ENCODE results near the gene INAFM1. TPM values are rescaled to one million over a fixed set of nuclear protein-coding genes. Genes with fewer than 3 reads are reported as not detected.

The INAFM1 gene
- total RNA-seq, 1 donor from 2014 or later: 4.1 TPM

DNA sequence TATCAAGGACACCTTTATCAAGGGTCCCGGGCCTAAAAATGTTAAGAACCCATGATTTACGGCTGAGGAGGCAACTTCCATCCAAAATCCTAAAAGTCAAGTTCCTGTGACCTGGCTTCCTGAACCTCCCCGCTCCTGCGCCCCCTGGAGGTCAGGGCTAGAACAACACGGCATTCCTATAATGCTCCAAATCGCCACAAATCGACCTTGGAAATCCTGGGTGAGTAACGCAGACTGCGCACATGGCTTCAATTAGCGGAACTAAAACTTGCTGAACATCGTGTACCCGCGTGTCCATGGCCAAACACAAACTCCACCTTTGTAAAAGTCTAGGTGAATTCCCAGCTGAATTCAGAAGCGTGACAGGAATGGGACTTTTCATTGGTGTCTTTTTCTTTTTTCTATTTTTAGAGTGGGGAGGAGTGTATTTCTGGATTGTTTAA, 30.6 kb downstream of the INAFM1 start:
- DNase-seq (ENCODE audit: low spot score in 2 of 2) (peak in 1 of 2 donors; percentile 68), FAIRE-seq (no peak)

DNA sequence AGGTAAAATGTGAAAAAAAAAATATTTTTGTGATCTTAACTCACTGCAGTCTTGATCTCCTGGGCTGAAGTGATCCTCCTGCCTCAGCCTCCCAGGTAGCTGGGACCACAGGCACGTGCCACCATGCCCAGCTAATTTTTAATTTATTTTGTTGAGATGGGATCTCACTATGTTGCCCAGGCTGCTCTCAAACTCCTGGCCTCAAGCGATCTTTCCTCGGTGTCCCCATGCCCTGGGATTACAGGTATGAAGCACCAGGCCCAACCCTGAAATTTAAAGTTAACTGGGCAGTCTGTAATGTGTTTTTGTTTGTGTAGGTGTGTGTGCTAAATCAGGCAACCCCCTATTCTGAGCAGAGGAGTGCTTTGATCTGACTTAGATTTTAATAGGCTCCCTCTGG, 31.6 kb downstream of the INAFM1 start:
- no peak for FAIRE-seq

DNA sequence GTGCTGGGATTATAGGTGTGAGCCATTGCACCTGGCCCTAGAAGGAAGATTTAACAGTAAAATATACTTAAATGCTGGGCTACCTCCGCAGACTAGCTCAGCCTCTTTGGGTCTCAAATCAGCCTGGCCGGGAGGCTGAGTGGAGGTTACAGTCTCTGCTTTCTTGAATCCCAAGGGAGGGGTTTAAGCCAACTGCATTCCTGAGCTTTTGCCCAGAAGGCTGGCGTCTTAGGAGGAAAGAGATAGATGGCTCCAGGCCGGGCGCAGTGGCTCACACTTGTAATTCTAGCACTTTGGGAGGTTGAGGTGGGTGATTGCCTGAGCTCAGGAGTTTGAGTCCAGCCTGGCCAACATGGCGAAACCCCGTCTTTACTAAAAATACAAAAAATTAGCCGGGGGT, 34.4 kb downstream of the INAFM1 start:
- FAIRE-seq (no peak), DNase-seq (ENCODE audit: low spot score in 2 of 2) (no peak)

More for the DNA sequence above, 31.6 kb downstream of the INAFM1 start:
- DNase-seq (ENCODE audit: low spot score in 2 of 2): no peak

DNA sequence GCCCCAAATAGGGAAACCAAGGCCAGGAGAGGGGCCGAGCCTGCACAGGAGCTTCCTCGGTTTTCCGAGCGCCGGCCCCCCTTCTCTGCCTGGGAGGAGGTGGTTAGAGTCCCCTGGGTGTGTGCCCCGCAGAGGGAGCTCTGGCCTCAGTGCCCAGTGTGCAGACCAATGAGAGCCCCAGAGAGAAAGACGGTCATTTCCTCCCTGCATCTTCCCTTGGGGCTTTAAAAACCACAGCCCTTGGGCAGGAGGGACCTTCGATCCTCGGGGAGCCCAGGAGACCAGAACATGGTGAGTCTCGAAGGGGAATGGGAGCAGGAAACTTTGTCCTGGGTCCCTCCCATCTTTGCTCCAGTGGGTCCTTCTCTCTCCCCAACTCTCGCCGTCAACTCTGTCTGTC, 34.9 kb downstream of the INAFM1 start, which contains the start of gene C5AR1:
C5AR1 (plus strand) TSS at position 254 of the 400 bp plus-strand sequence; CDS start at position 289, 35 bp downstream.
- DNase-seq (ENCODE audit: low spot score in 2 of 2): no peak
- no peak for FAIRE-seq

GRCh38 chr19:47310323-47310722, 35.6 kb downstream of the INAFM1 start:
- FAIRE-seq: no peak
- DNase-seq (ENCODE audit: low spot score in 2 of 2): no peak

DNA sequence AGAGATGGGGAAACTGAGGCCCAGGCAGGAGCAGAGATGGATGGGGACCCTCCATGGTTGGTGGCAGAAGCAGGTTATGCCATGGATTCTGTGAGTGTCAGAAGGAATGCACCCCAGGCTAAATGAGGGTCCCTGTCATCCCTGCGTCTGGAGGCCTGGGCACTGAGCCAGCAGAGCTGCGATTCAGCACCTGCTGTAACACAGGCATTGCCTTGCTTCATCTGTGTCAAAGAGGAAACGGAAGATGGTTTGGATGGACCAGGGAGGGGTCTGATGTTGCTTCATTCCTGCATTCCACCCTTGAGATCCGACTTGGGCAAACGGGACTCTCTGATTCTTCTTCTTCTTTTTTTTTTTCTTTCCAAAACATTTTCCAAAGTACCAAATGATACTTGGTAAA, 36.1 kb downstream of the INAFM1 start:
- DNase-seq (ENCODE audit: low spot score in 2 of 2): no peak
- no peak for FAIRE-seq

DNA sequence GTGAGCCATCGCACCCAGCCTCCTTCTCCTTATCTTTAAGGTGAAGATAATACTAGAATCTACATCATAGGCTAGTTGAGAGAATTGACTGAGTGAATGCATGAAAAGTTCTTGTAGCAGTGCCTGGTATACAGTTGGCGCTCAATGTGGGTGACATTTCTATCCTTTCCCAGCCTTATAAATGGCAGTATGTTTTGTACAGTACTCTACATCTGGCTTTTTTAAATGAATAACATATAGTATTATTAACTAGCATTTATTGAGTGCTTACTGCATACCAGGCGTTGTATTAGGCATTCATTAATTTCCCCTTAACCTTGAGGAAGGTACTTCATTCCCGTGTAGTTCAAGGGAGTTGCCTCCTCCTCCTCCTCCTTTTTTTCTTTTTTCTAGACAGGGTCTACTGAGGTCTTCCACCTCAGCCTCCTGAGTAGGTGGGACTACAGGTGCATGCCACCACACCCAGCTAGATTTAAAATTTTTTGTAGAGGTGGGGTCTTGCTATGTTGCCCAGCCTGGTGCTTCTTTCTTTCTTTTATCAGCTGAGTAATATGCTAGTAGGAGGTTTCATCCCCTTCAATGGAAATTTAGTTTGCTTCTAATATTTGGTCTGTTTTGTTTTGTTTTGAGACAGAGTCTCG, 37.8 kb downstream of the INAFM1 start:
- DNase-seq (ENCODE audit: low spot score in 2 of 2): no peak
- no peak for FAIRE-seq

GRCh38 chr19:47313754-47314295, 39.1 kb downstream of the INAFM1 start:
- no peak for FAIRE-seq
- DNase-seq (ENCODE audit: low spot score in 2 of 2): no peak

DNA sequence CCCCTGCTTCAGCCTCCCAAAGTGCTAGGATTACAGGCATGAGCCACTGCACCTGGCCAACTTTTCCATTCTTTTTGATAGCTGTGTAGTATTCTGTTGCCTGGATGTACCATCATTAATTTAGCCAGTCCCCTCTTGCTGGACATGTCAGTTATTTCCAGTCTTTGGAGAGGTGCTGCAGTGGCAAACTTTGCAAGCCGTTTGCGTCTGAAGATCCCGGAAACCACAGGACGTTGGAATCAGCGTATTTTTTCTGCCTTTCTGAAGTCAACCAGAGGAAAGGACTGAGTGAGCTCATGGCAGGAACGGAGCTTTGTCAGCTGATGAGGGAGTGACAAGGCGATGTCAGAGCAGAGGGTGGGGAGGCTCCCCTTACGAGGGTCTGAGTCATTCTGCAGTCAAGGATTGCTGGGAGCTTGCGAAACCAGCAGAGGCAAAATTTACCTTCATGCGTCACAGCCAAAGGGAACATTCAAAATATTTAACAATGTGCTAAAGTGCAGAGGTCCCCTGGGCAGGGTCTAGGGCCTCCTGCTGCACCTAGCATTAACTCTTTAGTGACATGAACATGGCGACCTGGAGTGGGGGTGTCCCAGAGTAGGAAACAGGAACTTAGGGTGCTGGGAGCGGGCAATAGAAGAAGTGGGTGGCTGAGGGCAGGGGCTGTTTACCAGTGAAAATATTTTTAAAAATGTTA, 40.6 kb downstream of the INAFM1 start:
- FAIRE-seq (no peak), DNase-seq (ENCODE audit: low spot score in 2 of 2) (no peak)

DNA sequence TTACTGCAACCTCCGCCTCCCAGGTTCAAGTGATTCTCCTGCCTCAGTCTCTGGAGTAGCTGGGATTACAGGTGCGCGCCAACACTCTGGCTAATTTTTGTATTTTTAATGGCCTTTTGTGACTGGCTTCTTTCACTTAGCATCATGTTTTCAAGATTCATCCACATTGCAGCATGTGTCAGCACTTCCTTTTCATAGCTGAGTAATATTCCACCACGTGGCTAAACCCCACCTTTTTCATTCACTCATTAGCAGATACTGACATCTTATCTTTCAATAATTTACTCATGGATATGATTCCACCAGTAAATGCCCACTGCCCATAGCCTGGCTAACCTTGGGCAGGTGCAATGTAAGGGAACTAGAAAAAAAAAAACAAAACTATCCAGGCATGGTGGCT, 41.8 kb downstream of the INAFM1 start:
- DNase-seq (ENCODE audit: low spot score in 2 of 2): no peak
- no peak for FAIRE-seq

DNA sequence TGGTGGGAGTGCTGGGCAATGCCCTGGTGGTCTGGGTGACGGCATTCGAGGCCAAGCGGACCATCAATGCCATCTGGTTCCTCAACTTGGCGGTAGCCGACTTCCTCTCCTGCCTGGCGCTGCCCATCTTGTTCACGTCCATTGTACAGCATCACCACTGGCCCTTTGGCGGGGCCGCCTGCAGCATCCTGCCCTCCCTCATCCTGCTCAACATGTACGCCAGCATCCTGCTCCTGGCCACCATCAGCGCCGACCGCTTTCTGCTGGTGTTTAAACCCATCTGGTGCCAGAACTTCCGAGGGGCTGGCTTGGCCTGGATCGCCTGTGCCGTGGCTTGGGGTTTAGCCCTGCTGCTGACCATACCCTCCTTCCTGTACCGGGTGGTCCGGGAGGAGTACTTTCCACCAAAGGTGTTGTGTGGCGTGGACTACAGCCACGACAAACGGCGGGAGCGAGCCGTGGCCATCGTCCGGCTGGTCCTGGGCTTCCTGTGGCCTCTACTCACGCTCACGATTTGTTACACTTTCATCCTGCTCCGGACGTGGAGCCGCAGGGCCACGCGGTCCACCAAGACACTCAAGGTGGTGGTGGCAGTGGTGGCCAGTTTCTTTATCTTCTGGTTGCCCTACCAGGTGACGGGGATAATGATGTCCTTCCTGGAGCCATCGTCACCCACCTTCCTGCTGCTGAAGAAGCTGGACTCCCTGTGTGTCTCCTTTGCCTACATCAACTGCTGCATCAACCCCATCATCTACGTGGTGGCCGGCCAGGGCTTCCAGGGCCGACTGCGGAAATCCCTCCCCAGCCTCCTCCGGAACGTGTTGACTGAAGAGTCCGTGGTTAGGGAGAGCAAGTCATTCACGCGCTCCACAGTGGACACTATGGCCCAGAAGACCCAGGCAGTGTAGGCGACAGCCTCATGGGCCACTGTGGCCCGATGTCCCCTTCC, 45.5 kb downstream of the INAFM1 start:
- FAIRE-seq: no peak
- DNase-seq (ENCODE audit: low spot score in 2 of 2): no peak

GRCh38 chr19:47321630-47322029, 46.9 kb downstream of the INAFM1 start:
- FAIRE-seq: no peak
- DNase-seq (ENCODE audit: low spot score in 2 of 2): no peak

DNA sequence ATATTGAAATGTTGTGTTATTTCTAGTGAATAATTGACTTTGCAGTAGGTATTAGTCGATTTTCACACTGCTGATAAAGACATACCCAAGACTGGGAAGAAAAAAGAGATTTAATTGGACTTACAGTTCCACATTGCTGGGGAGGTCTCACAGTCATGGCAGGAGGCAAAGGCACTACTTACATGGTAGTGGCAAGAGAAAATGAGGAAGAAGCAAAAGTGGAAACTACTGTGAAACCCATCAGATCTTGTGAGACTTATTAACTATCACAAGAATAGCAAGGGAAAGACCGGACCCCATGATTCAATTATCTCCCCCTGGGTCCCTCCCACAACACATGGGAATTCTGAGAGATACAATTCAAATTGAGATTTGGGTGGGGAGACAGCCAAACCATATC, 47.4 kb downstream of the INAFM1 start:
- FAIRE-seq (no peak), DNase-seq (ENCODE audit: low spot score in 2 of 2) (no peak)

DNA sequence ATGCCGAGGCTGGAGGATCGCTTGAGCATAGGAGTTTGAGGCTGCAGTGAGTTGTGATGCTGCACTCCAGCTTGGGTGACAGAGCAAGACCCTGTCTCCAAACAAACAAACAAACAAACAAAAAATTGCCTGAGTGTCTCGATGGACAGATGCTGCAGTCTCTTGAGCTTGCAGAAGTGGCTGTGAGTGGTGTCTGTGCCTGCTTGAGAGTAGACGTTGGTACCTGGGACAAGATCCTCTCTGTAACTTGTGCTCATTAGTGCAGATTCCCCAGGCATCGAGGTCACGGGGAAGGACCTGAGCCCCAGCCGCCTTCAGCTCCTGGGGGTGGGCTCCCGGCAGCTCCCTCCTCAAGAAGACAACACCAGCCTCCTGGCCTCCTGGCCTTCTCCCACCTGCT, 48.7 kb downstream of the INAFM1 start:
- FAIRE-seq (no peak), DNase-seq (ENCODE audit: low spot score in 2 of 2) (no peak)

- FAIRE-seq: no peak
- no peak for DNase-seq (ENCODE audit: low spot score in 2 of 2)
Measured at GRCh38 chr19:47323872-47324271, 49.2 kb downstream of the INAFM1 start.

DNA sequence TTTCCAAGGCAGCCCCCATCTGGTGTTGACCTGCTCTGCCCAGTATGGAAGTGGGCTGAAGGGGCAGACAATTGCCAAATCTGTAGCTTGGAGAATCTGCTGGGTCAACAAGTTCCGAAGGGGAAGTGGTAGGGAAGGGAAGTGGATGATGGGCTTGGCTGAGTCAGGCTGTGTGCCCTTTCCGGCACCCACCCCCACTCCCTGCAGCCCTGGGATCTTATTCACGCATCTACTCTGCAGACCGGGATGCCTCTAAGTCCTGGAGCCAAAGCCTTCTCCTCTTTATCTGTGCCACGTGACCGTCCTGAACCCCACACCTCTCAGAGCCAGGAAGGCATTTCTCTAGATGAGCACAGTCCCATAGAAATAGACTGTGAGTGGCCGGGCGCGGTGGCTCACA, 49.8 kb downstream of the INAFM1 start:
- no peak for DNase-seq (ENCODE audit: low spot score in 2 of 2)
- FAIRE-seq: no peak

Small RNA genes lying within 50 kb of the gene (small RNA-seq; reads per million reads assigned to genes)
- not detected for gene MIR3190

Other genes starting within 250 kb of the INAFM1 start
- 26.1 TPM for gene TMEM160, start 226.3 kb upstream of the INAFM1 start, total RNA-seq
- gene ZC3H4, start 161.1 kb upstream of the INAFM1 start, total RNA-seq: 11.4 TPM
- gene SAE1, start 144.1 kb upstream of the INAFM1 start, total RNA-seq: 96.2 TPM
- 12.2 TPM for gene BBC3, start 43.7 kb upstream of the INAFM1 start, total RNA-seq
- gene CCDC9, start 18.4 kb upstream of the INAFM1 start, total RNA-seq: 2.4 TPM
- gene C5AR1, start 35.0 kb downstream of the INAFM1 start, total RNA-seq: under 0.01 TPM
- gene C5AR2, start 57.3 kb downstream of the INAFM1 start, total RNA-seq: under 0.01 TPM
- gene DHX34, start 74.4 kb downstream of the INAFM1 start, total RNA-seq: 10.2 TPM
- 104 TPM for gene MEIS3, start 144.6 kb downstream of the INAFM1 start, total RNA-seq
- gene SLC8A2, start 197.0 kb downstream of the INAFM1 start, total RNA-seq: 25.3 TPM
- 7.3 TPM for gene KPTN, start 209.3 kb downstream of the INAFM1 start, total RNA-seq
- gene NAPA, start 240.2 kb downstream of the INAFM1 start, total RNA-seq: 43.2 TPM